D341Med (cell line): Measurements from ENCODE around the gene PIEZO2.

Source experiments
- DNase-seq: peaks from one replicate; pipeline ENCODE4 v3.0.0; 2012; ENCODE audit warnings: low spot score

Gene PIEZO2

GRCh38 chr18:10842371-10842770, 307.0 kb downstream of the PIEZO2 start:
- no peak for DNase-seq

GRCh38 chr18:10841203-10841602, 308.2 kb downstream of the PIEZO2 start:
- DNase-seq, result no peak

- no peak for DNase-seq
Measured at GRCh38 chr18:10840743-10841142, 308.6 kb downstream of the PIEZO2 start.

- DNase-seq, result no peak
Measured at GRCh38 chr18:10839421-10839820, 309.9 kb downstream of the PIEZO2 start.

GRCh38 chr18:10838553-10838952, 310.8 kb downstream of the PIEZO2 start:
- DNase-seq, result no peak

GRCh38 chr18:10834128-10834815, 315.1 kb downstream of the PIEZO2 start:
- DNase-seq, result no peak

GRCh38 chr18:10833656-10834055, 315.7 kb downstream of the PIEZO2 start:
- DNase-seq, result no peak

- no peak for DNase-seq
Measured at GRCh38 chr18:10826400-10826799, 323.0 kb downstream of the PIEZO2 start.

GRCh38 chr18:10822456-10822855, 326.9 kb downstream of the PIEZO2 start:
- no peak for DNase-seq

- no peak for DNase-seq
Measured at GRCh38 chr18:10820681-10821080, 328.7 kb downstream of the PIEZO2 start.

- no peak for DNase-seq
Measured at GRCh38 chr18:10814336-10814735, 335.0 kb downstream of the PIEZO2 start.

GRCh38 chr18:10805587-10806118, 343.7 kb downstream of the PIEZO2 start:
- DNase-seq, result no peak

- DNase-seq, result no peak
Measured at GRCh38 chr18:10804126-10804525, 345.2 kb downstream of the PIEZO2 start.

GRCh38 chr18:10798727-10799550, 350.4 kb downstream of the PIEZO2 start:
- no peak for DNase-seq

- DNase-seq, result no peak
Measured at GRCh38 chr18:10797896-10798295, 351.5 kb downstream of the PIEZO2 start.

GRCh38 chr18:10794771-10795170, 354.6 kb downstream of the PIEZO2 start:
- no peak for DNase-seq

GRCh38 chr18:10793730-10794370, 355.5 kb downstream of the PIEZO2 start:
- DNase-seq, result no peak

- no peak for DNase-seq
Measured at GRCh38 chr18:10792181-10792580, 357.2 kb downstream of the PIEZO2 start.

GRCh38 chr18:10791169-10791831, 358.1 kb downstream of the PIEZO2 start:
- DNase-seq, result no peak

GRCh38 chr18:10789180-10789579, 360.2 kb downstream of the PIEZO2 start:
- DNase-seq, result no peak

GRCh38 chr18:10787293-10787901, 362.0 kb downstream of the PIEZO2 start:
- peak; percentile 43 for DNase-seq

GRCh38 chr18:10785798-10786197, 363.6 kb downstream of the PIEZO2 start:
- no peak for DNase-seq
